Measurements from ENCODE around the gene NID1.

- TF ChIP-seq CTCF (IDR thresholded peaks at IDR 0.05; ENCODE audit: insufficient read depth, low read depth, low read length): no peak
- TF ChIP-seq EZH2 (IDR thresholded peaks at IDR 0.05; ENCODE audit: insufficient read depth, low read length): no peak
Measured at GRCh38 chr1:236016083-236016482, 48.8 kb downstream of the NID1 start.

Data from astrocyte (in vitro differentiated cells and primary cell).